AG04450 (cell line): ENCODE results near the gene CCNI. TPM values are rescaled to one million over a fixed set of nuclear protein-coding genes. Genes with fewer than 3 reads are reported as not detected.
A peak's percentile ranks its signal among the peaks of the same experiment; 100 is the strongest.

Source experiments
- CTCF ChIA-PET: fragments of 300-600, 350-600 bp; formaldehyde crosslinking; extraction: SDS; loops from one replicate; lab custom pipeline; 2022; ENCODE audit warnings: antibody characterized with exemption, inconsistent platforms; lab: Charles Lee
- POLR2A ChIA-PET: fragments of 350-600 bp; formaldehyde crosslinking; extraction: SDS; loops from one replicate; lab custom pipeline; 2021; ENCODE audit warnings: antibody characterized with exemption, inconsistent platforms; lab: Yijun Ruan, JAX
- DNase-seq: peaks from one replicate; pipeline ENCODE4 v3.0.0-alpha.2; 2011; ENCODE audit warnings: low read depth, low spot score
- H3K27ac ChIP-seq: one replicate; pipeline ENCODE4 v1.5.1; 2012; ENCODE audit warnings: low read depth, low read length, control low read depth
- H3K27me3 ChIP-seq: one replicate; pipeline ENCODE4 v1.6.0; 2012; ENCODE audit warnings: low read length; ENCODE audit not compliant: control insufficient read depth, insufficient read depth
- H3K4me3 ChIP-seq: 2 replicates; pipeline ENCODE4 v1.5.1; 2011; ENCODE audit warnings: mild to moderate bottlenecking, low read depth, low read length, control low read depth
- H3K9me3 ChIP-seq: 2 replicates; pipeline ENCODE4 v1.5.1; 2012; ENCODE audit warnings: low read length; ENCODE audit not compliant: control insufficient read depth, insufficient read depth
- polyA plus RNA-seq: library from polyadenylated mRNA; depleted of rRNA; stranded (reverse); fragments of >200 nt; gene quantifications from 2 replicates; pipeline ENCODE4 v1.2.3, GENCODE V29; 2011
- TF ChIP-seq, protein P1 (sequence below): IDR thresholded peaks from 2 replicates; pipeline ENCODE4 v1.5.1; 2011; ENCODE audit warnings: low read depth, low read length, control low read depth, inconsistent platforms

Gene CCNI
- polyA plus RNA-seq, 1 experiment = 226 TPM

DNA sequence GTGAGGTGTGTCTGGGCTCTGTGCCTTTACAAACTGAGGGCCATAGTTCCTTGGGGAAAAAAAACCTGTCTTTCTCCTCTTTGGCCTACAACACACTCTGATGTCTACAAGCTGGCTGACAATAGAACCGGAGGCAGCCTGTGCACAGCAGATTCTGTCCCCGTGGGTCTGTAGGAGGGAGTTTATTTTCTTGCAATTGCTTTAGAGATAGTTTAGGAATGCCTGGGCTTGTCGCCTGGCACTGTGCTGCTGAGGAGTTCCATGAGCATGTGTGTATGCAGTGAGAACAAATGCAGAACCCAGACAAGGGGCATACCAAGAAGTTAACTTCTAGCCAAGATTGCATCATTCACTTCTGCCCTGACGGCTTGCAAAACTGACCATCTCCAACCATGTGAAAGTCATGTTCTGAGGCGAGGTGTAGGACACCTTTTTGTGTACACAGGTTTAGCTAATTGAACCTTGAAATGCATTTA is 54.1 kb downstream of the CCNI start:
- Histone ChIP-seq H3K27me3 (no peaks in the 10 kb centered on the region), H3K4me3 (no peak overlapping the region), H3K27ac (peak overlapping the region; percentile 74), H3K9me3 (no peaks in the 10 kb centered on the region)
- CTCF ChIA-PET = no interaction called here
- peak; percentile 53 for DNase-seq
- POLR2A ChIA-PET = no interaction called here
- TF ChIP-seq, protein P1, sequence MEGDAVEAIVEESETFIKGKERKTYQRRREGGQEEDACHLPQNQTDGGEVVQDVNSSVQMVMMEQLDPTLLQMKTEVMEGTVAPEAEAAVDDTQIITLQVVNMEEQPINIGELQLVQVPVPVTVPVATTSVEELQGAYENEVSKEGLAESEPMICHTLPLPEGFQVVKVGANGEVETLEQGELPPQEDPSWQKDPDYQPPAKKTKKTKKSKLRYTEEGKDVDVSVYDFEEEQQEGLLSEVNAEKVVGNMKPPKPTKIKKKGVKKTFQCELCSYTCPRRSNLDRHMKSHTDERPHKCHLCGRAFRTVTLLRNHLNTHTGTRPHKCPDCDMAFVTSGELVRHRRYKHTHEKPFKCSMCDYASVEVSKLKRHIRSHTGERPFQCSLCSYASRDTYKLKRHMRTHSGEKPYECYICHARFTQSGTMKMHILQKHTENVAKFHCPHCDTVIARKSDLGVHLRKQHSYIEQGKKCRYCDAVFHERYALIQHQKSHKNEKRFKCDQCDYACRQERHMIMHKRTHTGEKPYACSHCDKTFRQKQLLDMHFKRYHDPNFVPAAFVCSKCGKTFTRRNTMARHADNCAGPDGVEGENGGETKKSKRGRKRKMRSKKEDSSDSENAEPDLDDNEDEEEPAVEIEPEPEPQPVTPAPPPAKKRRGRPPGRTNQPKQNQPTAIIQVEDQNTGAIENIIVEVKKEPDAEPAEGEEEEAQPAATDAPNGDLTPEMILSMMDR = no peak

DNA sequence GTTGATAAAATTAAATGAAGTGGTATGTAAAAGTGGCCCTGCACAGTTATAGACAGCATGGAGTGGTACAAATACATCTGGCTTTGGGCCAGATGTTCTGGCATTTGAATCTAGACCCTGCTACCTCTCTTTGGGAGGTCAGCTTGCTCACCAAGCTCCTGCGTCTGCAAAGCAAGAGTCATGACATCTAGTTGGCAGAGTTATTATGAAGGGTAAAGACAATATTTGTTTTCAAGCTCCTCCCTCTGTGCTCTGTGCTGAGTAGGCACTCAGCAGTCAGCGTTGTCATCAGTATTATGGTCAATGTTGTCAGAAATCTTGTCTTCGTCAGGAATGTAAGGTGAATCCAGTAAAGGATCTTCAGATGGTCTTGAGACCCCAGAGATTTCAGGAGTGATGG is 55.8 kb downstream of the CCNI start:
- ChIA-PET POLR2A (no interaction called here), CTCF (interaction anchor here (2.3 to 2.8 kb wide), 2 partner anchors 9 to 25 kb away, joined by 8 read pairs; no protein-coding TSS in a partner anchor)
- Histone ChIP-seq H3K27ac (no peak overlapping the region), H3K27me3 (no peaks in the 10 kb centered on the region), H3K9me3 (no peaks in the 10 kb centered on the region), H3K4me3 (no peak overlapping the region)
- TF ChIP-seq, protein P1 = no peak
- DNase-seq = no peak

DNA sequence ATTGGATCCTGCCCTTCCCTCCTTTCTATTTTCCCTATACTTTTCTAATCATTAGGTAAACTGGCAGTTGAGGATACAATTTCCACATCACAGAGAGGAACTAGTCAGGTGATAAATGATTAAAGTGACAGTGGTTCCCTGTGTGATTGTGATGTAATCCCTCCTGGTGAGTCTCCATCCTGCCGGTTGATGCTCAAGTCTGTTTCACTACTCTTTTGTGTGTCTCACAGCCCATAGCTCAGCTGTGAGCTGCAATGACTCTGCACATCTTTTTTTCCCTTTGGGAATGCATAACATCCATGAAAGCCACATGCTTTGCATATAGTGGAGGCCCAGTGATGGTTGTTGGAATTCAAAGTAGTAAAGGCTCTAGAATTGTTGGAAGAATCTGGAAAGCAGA is 60.4 kb downstream of the CCNI start:
- H3K9me3 ChIP-seq = no peaks in the 10 kb centered on the region
- no peak overlapping the region for H3K4me3 ChIP-seq
- ChIA-PET CTCF (interaction anchor here (0.6 to 1.1 kb wide), 2 partner anchors 188 to 708 kb away, joined by 3 to 4 read pairs; no protein-coding TSS in a partner anchor), POLR2A (interaction anchor here (1.0 kb wide), 1 partner anchor 17 kb away, joined by 3 read pairs; no protein-coding TSS in a partner anchor)
- H3K27me3 ChIP-seq = no peaks in the 10 kb centered on the region
- TF ChIP-seq, protein P1 = no peak
- peak; percentile 48 for DNase-seq
- peak overlapping the region; percentile 54 for H3K27ac ChIP-seq

DNA sequence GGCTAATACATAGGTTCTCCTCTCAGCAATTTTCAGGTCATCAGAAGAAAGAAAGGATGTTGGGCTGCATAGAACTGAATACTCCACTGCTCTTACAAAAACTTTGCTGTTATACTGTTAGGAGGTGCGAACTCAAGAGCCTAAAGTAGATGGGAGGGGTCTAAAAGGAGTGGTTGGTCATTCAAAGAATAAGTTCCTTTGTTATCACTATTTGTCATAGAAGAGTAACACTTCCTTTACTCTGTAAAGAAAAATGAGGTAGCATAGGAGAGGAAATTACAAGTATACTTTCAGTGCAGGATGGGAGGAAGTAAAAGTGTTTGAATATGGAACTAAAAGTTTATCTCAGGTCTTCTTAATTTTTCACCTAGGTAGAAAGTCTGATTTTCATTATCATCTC is 61.5 kb downstream of the CCNI start:
- ChIA-PET POLR2A (no interaction called here), CTCF (no interaction called here)
- H3K27ac ChIP-seq = no peak overlapping the region
- TF ChIP-seq, protein P1 = no peak
- no peak overlapping the region for H3K4me3 ChIP-seq
- no peak for DNase-seq
- H3K27me3 ChIP-seq = no peaks in the 10 kb centered on the region
- no peaks in the 10 kb centered on the region for H3K9me3 ChIP-seq

DNA sequence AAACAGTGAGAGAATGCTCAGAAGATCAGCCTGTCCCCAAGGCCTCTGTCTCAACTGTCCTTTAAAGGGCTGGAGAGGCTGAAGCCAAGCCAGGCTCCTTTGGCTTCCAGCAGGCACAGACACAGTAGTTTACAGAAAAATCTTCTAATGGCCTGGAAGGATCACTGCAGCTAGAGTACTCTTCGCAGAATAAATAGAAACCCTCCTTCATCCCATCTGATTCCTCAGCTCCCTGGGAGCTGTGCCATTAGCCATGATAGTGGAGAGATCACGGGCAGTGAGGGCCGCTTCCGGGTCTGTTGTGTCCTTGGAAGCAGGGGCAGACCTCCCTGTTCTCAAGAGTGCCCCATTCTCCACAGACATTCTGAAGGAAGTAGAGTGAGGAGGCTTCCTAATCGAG is 63.1 kb downstream of the CCNI start:
- Histone ChIP-seq H3K27ac (no peak overlapping the region), H3K9me3 (no peaks in the 10 kb centered on the region), H3K4me3 (no peak overlapping the region), H3K27me3 (no peaks in the 10 kb centered on the region)
- ChIA-PET CTCF (interaction anchor here (1.3 kb wide), 1 partner anchor 23 kb away, joined by 3 read pairs; no protein-coding TSS in a partner anchor), POLR2A (no interaction called here)
- DNase-seq = no peak
- TF ChIP-seq, protein P1 = no peak
